Upper lobe of right lung (tissue), 1 donor: ENCODE results near the gene SP2. TPM values are rescaled to one million over a fixed set of nuclear protein-coding genes. Genes with fewer than 3 reads are reported as not detected.

Source experiments
- ATAC-seq: fragments of 200-7000 bp; cut with Tn5 transposase; one replicate; pipeline ENCODE4 v1.9.1; 2020; ENCODE audit warnings: mild to moderate bottlenecking, moderate library complexity
- DNase-seq: peaks from one replicate; pipeline ENCODE4 v3.0.0-alpha.2; 2020
- H3K27ac ChIP-seq: fragments of 200-600 bp; one replicate; pipeline ENCODE4 v1.8.0; 2022
- H3K27me3 ChIP-seq: fragments of 200-600 bp; one replicate; pipeline ENCODE4 v1.8.0; 2022; ENCODE audit warnings: mild to moderate bottlenecking
- H3K36me3 ChIP-seq: fragments of 200-600 bp; one replicate; pipeline ENCODE4 v1.8.0; 2022
- H3K4me1 ChIP-seq: fragments of 200-600 bp; one replicate; pipeline ENCODE4 v1.8.0; 2022
- H3K4me3 ChIP-seq: fragments of 200-600 bp; one replicate; pipeline ENCODE4 v1.8.0; 2022; ENCODE audit warnings: mild to moderate bottlenecking
- H3K9me3 ChIP-seq: fragments of 200-600 bp; one replicate; pipeline ENCODE4 v1.8.0; 2022
- CTCF ChIP-seq: fragments of 200-600 bp; IDR thresholded peaks from one replicate; pipeline ENCODE4 v1.8.0; 2022; ENCODE audit warnings: antibody characterized with exemption
- intact Hi-C: fragments of 100-400 bp; cut with DNase I; formaldehyde crosslinking; loops from one replicate; pipeline ENCODE4 v1.11.0; 2022
- total RNA-seq: library from RNA; stranded (reverse); fragmentation: NEBNext Ultra II Directional; extraction: Animal tissue kit (Norgen Biotek cat#: 25700); gene quantifications from one replicate; pipeline ENCODE4 v1.2.1, GENCODE V29; 2021
- donor health status: DM: no; HTN: yes; CAD: no; lungs with severe emphysema.

The SP2 gene
- total RNA-seq, 1 donor from 2014 or later, result 16.9 TPM

- H3K9me3 ChIP-seq, result no peaks in the 10 kb centered on the region
- H3K4me1 ChIP-seq, result no peaks in the 10 kb centered on the region
- ATAC-seq, result no peak
- no peak overlapping the region for H3K4me3 ChIP-seq
- intact Hi-C loops, result no loop called here
- no peak for DNase-seq
- peaks cover 39% of the 10 kb centered on the region for H3K27me3 ChIP-seq
- TF ChIP-seq CTCF, result no peak
- H3K36me3 ChIP-seq, result no peaks in the 10 kb centered on the region
- H3K27ac ChIP-seq, result no peak overlapping the region
Observed at GRCh38 chr17:47856830-47857229, 39.2 kb upstream of the SP2 start.

- no peak for TF ChIP-seq CTCF
- Histone ChIP-seq H3K27ac (no peak overlapping the region), H3K4me3 (no peak overlapping the region), H3K27me3 (peaks cover 29% of the 10 kb centered on the region), H3K4me1 (no peaks in the 10 kb centered on the region), H3K36me3 (no peaks in the 10 kb centered on the region), H3K9me3 (no peaks in the 10 kb centered on the region)
- ATAC-seq (no peak), DNase-seq (no peak)
- intact Hi-C loops, result no loop called here
Observed at GRCh38 chr17:47857551-47858455, 38.2 kb upstream of the SP2 start.

GRCh38 chr17:47860386-47860785, 35.6 kb upstream of the SP2 start:
- peaks cover 5% of the 10 kb centered on the region for H3K27me3 ChIP-seq
- no peak overlapping the region for H3K27ac ChIP-seq
- H3K9me3 ChIP-seq, result no peaks in the 10 kb centered on the region
- no peaks in the 10 kb centered on the region for H3K4me1 ChIP-seq
- H3K36me3 ChIP-seq, result no peaks in the 10 kb centered on the region
- no peak for TF ChIP-seq CTCF
- no peak for DNase-seq
- intact Hi-C loops, result no loop called here
- H3K4me3 ChIP-seq, result no peak overlapping the region
- ATAC-seq, result no peak

- intact Hi-C loops, result no loop called here
- Histone ChIP-seq H3K4me3 (no peak overlapping the region), H3K9me3 (no peaks in the 10 kb centered on the region), H3K27me3 (no peaks in the 10 kb centered on the region), H3K4me1 (no peaks in the 10 kb centered on the region), H3K36me3 (no peaks in the 10 kb centered on the region), H3K27ac (no peak overlapping the region)
- no peak for TF ChIP-seq CTCF
- ATAC-seq, result peak; percentile 21
- no peak for DNase-seq
Observed at GRCh38 chr17:47862621-47863440, 33.2 kb upstream of the SP2 start.

- Histone ChIP-seq H3K4me3 (no peak overlapping the region), H3K27me3 (no peaks in the 10 kb centered on the region), H3K36me3 (no peaks in the 10 kb centered on the region), H3K9me3 (no peaks in the 10 kb centered on the region), H3K27ac (no peak overlapping the region), H3K4me1 (no peaks in the 10 kb centered on the region)
- ATAC-seq, result no peak
- DNase-seq, result no peak
- TF ChIP-seq CTCF, result no peak
- intact Hi-C loops, result no loop called here
Observed at GRCh38 chr17:47864791-47865216, 31.2 kb upstream of the SP2 start.
